SK-N-DZ (cell line): ENCODE measurements around the gene KCTD16.

Experiments
- DNase-seq: peaks from one replicate; pipeline ENCODE4 v3.0.0-alpha.2; 2015; ENCODE audit warnings: low spot score

KCTD16 gene

GRCh38 chr5:144162686-144163085 lies 8.0 kb upstream of the KCTD16 start:
- DNase-seq: no peak

- no peak for DNase-seq
Observed at GRCh38 chr5:144166696-144167095, 4.0 kb upstream of the KCTD16 start.

- no peak for DNase-seq
Observed at GRCh38 chr5:144167998-144168397, 2.7 kb upstream of the KCTD16 start.

GRCh38 chr5:144169904-144170275 lies 783 bp upstream of the KCTD16 start:
- DNase-seq: no peak

- no peak for DNase-seq
Observed at GRCh38 chr5:144173766-144174165, 3.1 kb downstream of the KCTD16 start.

- DNase-seq: no peak
Observed at GRCh38 chr5:144177548-144177947, 6.9 kb downstream of the KCTD16 start.

GRCh38 chr5:144179226-144179625 lies 8.6 kb downstream of the KCTD16 start:
- DNase-seq: no peak

GRCh38 chr5:144183254-144183889 lies 12.7 kb downstream of the KCTD16 start:
- DNase-seq: peak; percentile 37

- DNase-seq: no peak
Observed at GRCh38 chr5:144187699-144188294, 17.1 kb downstream of the KCTD16 start.

GRCh38 chr5:144189800-144190429 lies 19.2 kb downstream of the KCTD16 start:
- peak; percentile 84 for DNase-seq

GRCh38 chr5:144191531-144191930 lies 20.9 kb downstream of the KCTD16 start:
- no peak for DNase-seq

- DNase-seq: no peak
Observed at GRCh38 chr5:144191998-144192397, 21.3 kb downstream of the KCTD16 start.

GRCh38 chr5:144192661-144193060 lies 22.0 kb downstream of the KCTD16 start:
- DNase-seq: no peak

- no peak for DNase-seq
Observed at GRCh38 chr5:144194144-144194543, 23.5 kb downstream of the KCTD16 start.

GRCh38 chr5:144195448-144195847 lies 24.8 kb downstream of the KCTD16 start:
- no peak for DNase-seq

GRCh38 chr5:144196612-144197011 lies 25.9 kb downstream of the KCTD16 start:
- no peak for DNase-seq

- DNase-seq: no peak
Observed at GRCh38 chr5:144198386-144198785, 27.7 kb downstream of the KCTD16 start.

- no peak for DNase-seq
Observed at GRCh38 chr5:144201588-144201987, 30.9 kb downstream of the KCTD16 start.

GRCh38 chr5:144202072-144202471 lies 31.4 kb downstream of the KCTD16 start:
- no peak for DNase-seq

- DNase-seq: no peak
Observed at GRCh38 chr5:144202726-144203125, 32.1 kb downstream of the KCTD16 start.

- DNase-seq: peak; percentile 78
Observed at GRCh38 chr5:144203750-144204596, 33.3 kb downstream of the KCTD16 start.

- peak; percentile 74 for DNase-seq
Observed at GRCh38 chr5:144205141-144205551, 34.5 kb downstream of the KCTD16 start.
